Endothelial cell (in vitro differentiated cells): ENCODE measurements around the gene NEXN. TPM values are rescaled to one million over a fixed set of nuclear protein-coding genes. Genes with fewer than 3 reads are reported as not detected.
A peak's percentile ranks its signal among the peaks of the same experiment; 100 is the strongest.
"Not testable (repeated sequence)": the region's sequence is repeated elsewhere in the genome, so short reads cannot be mapped to it uniquely, and the experiment has no call there.

Source experiments
- DNase-seq: peaks from one replicate; pipeline ENCODE4 v3.0.0; 2021; ENCODE audit warnings: low spot score
- H3K27ac Mint-ChIP-seq: one replicate; pipeline ENCODE4 v1.8.0; 2021; ENCODE audit warnings: mixed read lengths, inconsistent platforms; ENCODE audit not compliant: unreplicated experiment
- H3K27me3 Mint-ChIP-seq: one replicate; pipeline ENCODE4 v1.8.0; 2021; ENCODE audit warnings: mild to moderate bottlenecking, moderate library complexity, mixed read lengths, inconsistent platforms; ENCODE audit not compliant: unreplicated experiment
- H3K36me3 Mint-ChIP-seq: one replicate; pipeline ENCODE4 v1.8.0; 2021; ENCODE audit warnings: mild to moderate bottlenecking, low read depth, mixed read lengths, inconsistent platforms; ENCODE audit not compliant: unreplicated experiment
- H3K4me1 Mint-ChIP-seq: one replicate; pipeline ENCODE4 v1.8.0; 2021; ENCODE audit warnings: mild to moderate bottlenecking, mixed read lengths, inconsistent platforms; ENCODE audit not compliant: unreplicated experiment
- H3K4me3 Mint-ChIP-seq: one replicate; pipeline ENCODE4 v1.8.0; 2021; ENCODE audit warnings: mild to moderate bottlenecking, mixed read lengths, inconsistent platforms; ENCODE audit not compliant: unreplicated experiment
- H3K9me3 Mint-ChIP-seq: one replicate; pipeline ENCODE4 v1.8.0; 2021; ENCODE audit warnings: mixed read lengths, inconsistent platforms; ENCODE audit not compliant: unreplicated experiment
- CTCF ChIP-seq: fragments of 200-600 bp; sonication (generic); IDR thresholded peaks from one replicate; pipeline ENCODE4 v1.5.0; 2021; ENCODE audit warnings: antibody characterized with exemption; ENCODE audit not compliant: unreplicated experiment
- total RNA-seq: library from RNA; stranded (reverse); fragmentation: NEBNext Ultra II Directional; extraction: Animal tissue kit (Norgen Biotek cat#: 25700); gene quantifications from one replicate; pipeline ENCODE4 v1.2.1, GENCODE V29; 2021; ENCODE audit not compliant: unreplicated experiment

The NEXN gene
- total RNA-seq, 1 donor from 2014 or later = 2.4 TPM

DNA sequence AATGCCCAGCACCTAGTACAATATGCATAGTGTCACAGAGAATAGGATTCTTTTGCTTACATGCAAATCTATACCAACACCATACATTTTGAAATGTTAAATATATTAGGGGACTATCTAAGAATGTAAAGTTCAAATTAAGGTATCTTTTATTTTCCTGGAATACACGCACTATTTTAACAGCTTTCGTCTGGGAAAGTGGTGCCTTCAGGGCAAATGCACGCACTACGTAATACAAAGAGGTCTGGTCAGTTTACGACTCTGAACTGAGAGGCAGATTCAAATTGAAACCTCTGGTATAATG is 89.5 kb downstream of the NEXN start:
- Mint-ChIP-seq H3K27ac (no peak overlapping the region), H3K27me3 (peaks cover 4% of the 10 kb centered on the region), H3K4me3 (no peak overlapping the region), H3K4me1 (peaks cover 33% of the 10 kb centered on the region), H3K9me3 (no peaks in the 10 kb centered on the region), H3K36me3 (peaks cover 5% of the 10 kb centered on the region)
- DNase-seq = no peak
- no peak for TF ChIP-seq CTCF

- peaks cover 4% of the 10 kb centered on the region for H3K27me3 Mint-ChIP-seq
- H3K27ac Mint-ChIP-seq = no peak overlapping the region
- no peaks in the 10 kb centered on the region for H3K9me3 Mint-ChIP-seq
- DNase-seq = peak; percentile 49
- peaks cover 5% of the 10 kb centered on the region for H3K36me3 Mint-ChIP-seq
- no peak for TF ChIP-seq CTCF
- H3K4me1 Mint-ChIP-seq = peaks cover 33% of the 10 kb centered on the region
- no peak overlapping the region for H3K4me3 Mint-ChIP-seq
Measured at GRCh38 chr1:77978293-77978968, 90.0 kb downstream of the NEXN start.

DNA sequence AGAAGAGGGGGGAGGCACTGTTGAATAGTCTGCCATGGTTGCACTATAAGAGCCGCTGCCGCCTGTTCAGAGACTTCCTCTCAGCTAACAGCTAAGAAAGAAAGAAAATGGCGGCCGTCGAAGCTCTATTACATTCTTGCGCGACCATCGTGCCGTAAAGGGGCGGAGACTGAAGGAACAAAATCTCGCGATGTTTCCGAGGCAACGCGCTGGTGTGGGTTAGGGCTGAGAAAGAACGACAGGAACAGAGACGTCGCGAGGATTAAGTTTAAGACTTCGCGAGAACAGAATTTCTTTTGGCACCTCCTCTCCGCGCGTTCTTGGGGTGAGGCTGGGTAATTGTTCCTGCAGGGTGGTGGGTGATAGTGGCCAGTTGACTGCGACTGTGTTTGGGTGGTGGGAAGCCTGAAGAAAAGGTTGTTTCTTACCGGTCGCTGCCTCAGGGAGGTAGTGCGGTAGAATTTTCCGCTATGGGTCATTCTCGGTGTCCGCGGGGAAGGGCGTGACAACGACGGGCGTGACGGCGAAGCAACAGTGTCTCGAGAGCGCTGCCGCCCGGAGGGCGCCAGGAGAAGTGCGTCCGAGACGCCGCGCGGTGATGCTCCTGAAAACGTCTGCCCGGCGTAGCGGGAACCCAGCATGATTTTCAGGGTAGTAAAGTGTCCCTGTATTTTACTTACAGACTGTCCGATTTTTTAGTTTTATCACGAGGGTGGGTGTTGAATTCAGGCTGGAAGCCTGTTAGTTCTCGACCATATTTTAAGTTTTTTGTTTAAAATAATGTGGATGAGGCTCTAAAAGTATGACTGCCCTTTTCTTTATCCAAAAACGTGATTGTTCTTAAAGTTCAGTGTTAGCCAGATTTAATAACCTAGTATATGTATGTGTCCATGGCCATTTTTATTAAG is 90.8 kb downstream of the NEXN start, which contains the start of gene FUBP1:
FUBP1 (minus strand) TSS at position 104 of the 908 bp plus-strand sequence; CDS start at position 36, 68 bp downstream.
- no peak within 1 kb of the TSS for H3K4me3 Mint-ChIP-seq
- DNase-seq = peak; percentile 92
- H3K4me1 Mint-ChIP-seq = peaks cover 33% of the 10 kb centered on the region
- peak; percentile 47 for TF ChIP-seq CTCF
- H3K9me3 Mint-ChIP-seq = no peaks in the 10 kb centered on the region
- no peak within 1 kb of the TSS for H3K27ac Mint-ChIP-seq
- peaks cover 4% of the 10 kb centered on the region for H3K27me3 Mint-ChIP-seq
- H3K36me3 Mint-ChIP-seq = peaks cover 5% of the 10 kb centered on the region

DNA sequence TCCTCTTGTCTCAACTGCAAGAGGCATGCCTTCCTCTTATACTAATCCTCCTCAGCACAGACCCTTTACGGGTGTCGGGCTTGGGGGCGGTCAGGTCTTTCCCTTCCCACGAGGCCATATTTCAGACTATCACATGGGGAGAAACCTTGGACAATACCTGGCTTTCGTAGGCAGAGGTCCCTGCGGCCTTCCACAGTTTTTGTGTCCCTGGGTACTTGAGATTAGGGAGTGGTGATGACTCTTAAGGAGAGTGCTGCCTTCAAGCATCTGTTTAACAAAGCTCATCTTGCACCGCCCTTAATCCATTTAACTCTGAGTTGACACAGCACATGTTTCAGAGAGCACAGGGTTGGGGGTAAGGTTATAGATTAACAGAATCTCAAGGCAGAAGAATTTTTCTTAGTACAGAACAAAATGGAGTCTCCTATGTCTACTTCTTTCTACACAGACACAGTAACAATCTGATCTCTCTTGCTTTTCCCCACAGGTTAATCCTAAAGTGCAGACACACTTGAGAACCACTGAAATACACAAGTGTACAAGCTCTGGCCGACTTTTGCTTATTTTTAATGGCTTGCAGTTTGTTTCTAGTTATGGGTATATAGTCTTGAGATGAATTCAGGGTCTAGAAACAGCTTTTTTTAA is 95.0 kb downstream of the NEXN start:
- not testable (repeated sequence) for H3K9me3 Mint-ChIP-seq, H3K36me3 Mint-ChIP-seq, DNase-seq, H3K4me3 Mint-ChIP-seq, H3K27ac Mint-ChIP-seq, H3K27me3 Mint-ChIP-seq
- peaks cover 22% of the 10 kb centered on the region for H3K4me1 Mint-ChIP-seq

DNA sequence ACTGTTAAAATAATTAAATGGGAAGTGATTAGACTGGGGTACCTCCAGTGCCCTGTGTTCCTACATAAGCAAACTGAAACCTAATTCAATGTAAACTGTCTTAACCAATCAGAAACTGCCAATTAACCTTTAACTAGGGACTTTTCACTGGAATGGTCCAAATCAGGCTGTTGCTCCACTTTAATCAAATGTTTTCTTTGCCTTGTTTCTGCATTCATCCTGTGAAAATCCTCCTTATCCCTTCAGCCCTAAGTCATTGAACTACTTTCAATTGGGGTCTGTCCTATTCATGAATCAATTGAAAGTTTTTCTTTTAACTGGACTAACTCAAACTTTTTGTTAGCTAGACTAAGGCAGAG is 95.6 kb downstream of the NEXN start:
- Mint-ChIP-seq H3K36me3 (no peaks in the 10 kb centered on the region), H3K4me3 (no peak overlapping the region), H3K27ac (no peak overlapping the region), H3K4me1 (peaks cover 22% of the 10 kb centered on the region), H3K9me3 (no peaks in the 10 kb centered on the region), H3K27me3 (peaks cover 4% of the 10 kb centered on the region)
- DNase-seq = no peak
- TF ChIP-seq CTCF = no peak
